Endothelial cell (in vitro differentiated cells): ENCODE measurements around the gene ATP13A2. TPM values are rescaled to one million over a fixed set of nuclear protein-coding genes. Genes with fewer than 3 reads are reported as not detected.
"Not testable (repeated sequence)": the region's sequence is repeated elsewhere in the genome, so short reads cannot be mapped to it uniquely, and the experiment has no call there.

Source experiments
- DNase-seq: peaks from one replicate; pipeline ENCODE4 v3.0.0; 2021; ENCODE audit warnings: low spot score
- H3K27ac Mint-ChIP-seq: one replicate; pipeline ENCODE4 v1.8.0; 2021; ENCODE audit warnings: mixed read lengths, inconsistent platforms; ENCODE audit not compliant: unreplicated experiment
- H3K27me3 Mint-ChIP-seq: one replicate; pipeline ENCODE4 v1.8.0; 2021; ENCODE audit warnings: mild to moderate bottlenecking, moderate library complexity, mixed read lengths, inconsistent platforms; ENCODE audit not compliant: unreplicated experiment
- H3K36me3 Mint-ChIP-seq: one replicate; pipeline ENCODE4 v1.8.0; 2021; ENCODE audit warnings: mild to moderate bottlenecking, low read depth, mixed read lengths, inconsistent platforms; ENCODE audit not compliant: unreplicated experiment
- H3K4me1 Mint-ChIP-seq: one replicate; pipeline ENCODE4 v1.8.0; 2021; ENCODE audit warnings: mild to moderate bottlenecking, mixed read lengths, inconsistent platforms; ENCODE audit not compliant: unreplicated experiment
- H3K4me3 Mint-ChIP-seq: one replicate; pipeline ENCODE4 v1.8.0; 2021; ENCODE audit warnings: mild to moderate bottlenecking, mixed read lengths, inconsistent platforms; ENCODE audit not compliant: unreplicated experiment
- H3K9me3 Mint-ChIP-seq: one replicate; pipeline ENCODE4 v1.8.0; 2021; ENCODE audit warnings: mixed read lengths, inconsistent platforms; ENCODE audit not compliant: unreplicated experiment
- total RNA-seq: library from RNA; stranded (reverse); fragmentation: NEBNext Ultra II Directional; extraction: Animal tissue kit (Norgen Biotek cat#: 25700); gene quantifications from one replicate; pipeline ENCODE4 v1.2.1, GENCODE V29; 2021; ENCODE audit not compliant: unreplicated experiment
- TF ChIP-seq, protein P1 (sequence below): fragments of 200-600 bp; sonication (generic); IDR thresholded peaks from one replicate; pipeline ENCODE4 v1.5.0; 2021; ENCODE audit warnings: antibody characterized with exemption; ENCODE audit not compliant: unreplicated experiment

ATP13A2 gene
- total RNA-seq, 1 donor from 2014 or later: 55.6 TPM

DNA sequence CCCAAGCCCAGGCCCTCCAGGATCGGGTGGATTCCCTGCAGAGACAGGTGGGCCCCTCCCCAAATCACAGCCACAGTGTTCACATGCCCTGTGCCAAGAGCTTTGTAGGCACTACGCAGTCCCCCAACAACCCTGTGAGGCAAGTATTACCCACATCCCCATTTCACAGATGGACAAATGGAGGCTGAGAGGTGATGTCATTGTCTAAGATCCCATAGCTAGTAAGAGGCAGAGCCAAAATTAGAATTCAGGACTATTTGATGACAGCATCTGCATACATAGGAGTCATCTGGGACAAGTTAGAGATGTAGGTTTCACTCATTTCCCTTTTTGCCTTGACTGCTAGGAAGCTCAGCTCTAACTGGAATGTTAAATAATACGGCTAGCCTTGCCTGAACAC is 43.4 kb downstream of the ATP13A2 start:
- Mint-ChIP-seq H3K4me1 (no peaks in the 10 kb centered on the region), H3K36me3 (peaks cover 21% of the 10 kb centered on the region), H3K4me3 (no peak overlapping the region), H3K9me3 (no peaks in the 10 kb centered on the region), H3K27me3 (peaks cover 17% of the 10 kb centered on the region), H3K27ac (no peak overlapping the region)
- DNase-seq: no peak
- TF ChIP-seq, protein P1, sequence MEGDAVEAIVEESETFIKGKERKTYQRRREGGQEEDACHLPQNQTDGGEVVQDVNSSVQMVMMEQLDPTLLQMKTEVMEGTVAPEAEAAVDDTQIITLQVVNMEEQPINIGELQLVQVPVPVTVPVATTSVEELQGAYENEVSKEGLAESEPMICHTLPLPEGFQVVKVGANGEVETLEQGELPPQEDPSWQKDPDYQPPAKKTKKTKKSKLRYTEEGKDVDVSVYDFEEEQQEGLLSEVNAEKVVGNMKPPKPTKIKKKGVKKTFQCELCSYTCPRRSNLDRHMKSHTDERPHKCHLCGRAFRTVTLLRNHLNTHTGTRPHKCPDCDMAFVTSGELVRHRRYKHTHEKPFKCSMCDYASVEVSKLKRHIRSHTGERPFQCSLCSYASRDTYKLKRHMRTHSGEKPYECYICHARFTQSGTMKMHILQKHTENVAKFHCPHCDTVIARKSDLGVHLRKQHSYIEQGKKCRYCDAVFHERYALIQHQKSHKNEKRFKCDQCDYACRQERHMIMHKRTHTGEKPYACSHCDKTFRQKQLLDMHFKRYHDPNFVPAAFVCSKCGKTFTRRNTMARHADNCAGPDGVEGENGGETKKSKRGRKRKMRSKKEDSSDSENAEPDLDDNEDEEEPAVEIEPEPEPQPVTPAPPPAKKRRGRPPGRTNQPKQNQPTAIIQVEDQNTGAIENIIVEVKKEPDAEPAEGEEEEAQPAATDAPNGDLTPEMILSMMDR: no peak

DNA sequence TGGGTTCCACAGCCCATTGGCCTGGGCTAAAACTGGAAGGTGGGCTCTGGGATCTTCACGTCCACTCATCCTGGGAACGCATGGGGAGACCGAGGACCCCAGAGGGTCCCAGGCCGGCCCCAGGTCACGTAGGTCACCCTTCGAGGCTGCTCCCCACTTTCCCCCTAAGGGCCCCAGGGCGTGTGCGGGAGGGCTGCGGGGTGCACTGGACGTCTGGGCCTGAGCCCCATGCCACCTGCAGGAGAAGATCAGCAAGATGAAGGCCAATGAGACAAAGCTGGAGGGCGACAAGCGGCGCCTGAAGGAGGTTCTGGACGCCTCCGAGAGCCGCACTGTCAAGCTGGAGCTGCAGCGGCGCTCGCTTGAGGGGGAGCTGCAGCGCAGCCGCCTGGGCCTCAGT is 43.8 kb downstream of the ATP13A2 start:
- Mint-ChIP-seq H3K4me3 (no peak overlapping the region), H3K36me3 (peaks cover 21% of the 10 kb centered on the region), H3K9me3 (no peaks in the 10 kb centered on the region), H3K27ac (no peak overlapping the region), H3K4me1 (no peaks in the 10 kb centered on the region), H3K27me3 (peaks cover 15% of the 10 kb centered on the region)
- DNase-seq: no peak
- TF ChIP-seq, protein P1: no peak

DNA sequence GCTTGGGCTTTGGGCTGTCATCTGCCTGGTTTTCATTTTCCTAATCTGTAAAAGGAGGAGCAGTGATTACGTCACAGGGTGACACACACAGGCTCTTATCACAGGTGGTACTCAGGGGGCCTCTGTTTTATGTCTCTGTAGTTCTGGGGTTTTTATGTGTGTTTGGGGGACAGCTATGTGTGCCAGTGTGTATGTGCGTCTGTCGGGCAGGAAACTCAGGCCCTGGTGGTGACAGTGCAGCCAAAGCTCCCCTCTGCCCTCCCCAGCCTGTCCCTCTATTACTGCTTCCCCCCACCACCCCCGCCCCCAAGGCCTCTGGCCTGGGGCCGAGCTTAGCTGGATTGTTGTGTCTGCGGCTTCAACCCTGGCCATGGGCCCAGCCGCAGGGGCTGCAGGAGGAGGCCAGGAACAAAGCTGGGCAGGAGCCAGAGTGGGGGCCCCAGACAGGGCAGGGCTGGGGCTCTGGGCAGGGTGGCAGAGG is 44.6 kb downstream of the ATP13A2 start:
- H3K27me3 Mint-ChIP-seq: peaks cover 14% of the 10 kb centered on the region
- peaks cover 17% of the 10 kb centered on the region for H3K36me3 Mint-ChIP-seq
- no peak overlapping the region for H3K4me3 Mint-ChIP-seq
- DNase-seq: no peak
- no peaks in the 10 kb centered on the region for H3K4me1 Mint-ChIP-seq
- no peak overlapping the region for H3K27ac Mint-ChIP-seq
- TF ChIP-seq, protein P1: no peak
- no peaks in the 10 kb centered on the region for H3K9me3 Mint-ChIP-seq

DNA sequence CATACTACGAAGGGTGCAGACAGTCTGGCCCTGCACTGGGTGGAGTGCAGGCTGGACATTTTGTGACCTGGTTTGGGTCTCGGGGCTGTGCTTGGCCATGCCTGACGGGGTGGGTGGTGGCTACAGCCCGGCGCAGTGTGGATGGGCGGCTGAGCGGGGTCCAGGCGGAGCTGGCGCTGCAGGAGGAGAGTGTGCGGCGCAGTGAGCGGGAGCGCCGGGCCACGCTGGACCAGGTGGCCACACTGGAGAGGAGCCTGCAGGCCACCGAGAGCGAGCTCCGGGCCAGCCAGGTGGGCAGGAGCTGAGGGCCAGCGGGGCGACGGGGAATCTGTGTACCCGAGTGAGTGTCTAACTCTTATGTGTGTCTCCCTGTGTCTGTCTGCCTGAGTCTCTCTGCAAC is 45.4 kb downstream of the ATP13A2 start:
- no peaks in the 10 kb centered on the region for H3K4me1 Mint-ChIP-seq
- TF ChIP-seq, protein P1: no peak
- no peak for DNase-seq
- no peaks in the 10 kb centered on the region for H3K9me3 Mint-ChIP-seq
- no peak overlapping the region for H3K4me3 Mint-ChIP-seq
- no peak overlapping the region for H3K27ac Mint-ChIP-seq
- peaks cover 17% of the 10 kb centered on the region for H3K36me3 Mint-ChIP-seq
- peaks cover 13% of the 10 kb centered on the region for H3K27me3 Mint-ChIP-seq

DNA sequence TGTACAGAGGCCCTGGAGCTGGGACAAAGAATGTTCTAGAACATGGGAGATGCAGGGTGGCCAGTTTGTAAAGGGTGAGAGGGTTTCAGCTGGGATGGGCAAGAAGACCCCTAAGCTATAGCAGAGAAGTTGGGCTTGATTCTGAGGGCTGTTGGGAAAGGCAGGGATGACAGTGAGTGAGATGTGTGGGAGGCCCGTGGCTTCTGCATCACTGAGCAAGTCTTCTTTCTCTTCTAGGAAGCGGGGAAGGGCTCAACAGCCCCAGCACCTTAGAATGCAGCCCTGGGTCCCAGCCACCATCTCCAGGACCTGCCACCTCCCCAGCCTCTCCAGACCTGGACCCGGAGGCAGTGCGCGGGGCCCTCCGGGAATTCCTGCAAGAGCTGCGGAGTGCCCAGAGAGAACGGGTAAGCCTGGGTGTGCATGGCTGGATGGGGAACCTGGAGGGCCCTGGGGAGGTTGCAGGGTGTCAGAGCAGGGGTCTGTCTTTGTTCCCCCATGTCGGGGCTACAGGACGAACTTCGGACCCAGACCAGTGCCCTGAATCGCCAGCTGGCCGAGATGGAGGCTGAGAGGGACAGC is 46.2 kb downstream of the ATP13A2 start:
- Mint-ChIP-seq H3K27me3 (peaks cover 9% of the 10 kb centered on the region), H3K9me3 (no peaks in the 10 kb centered on the region), H3K4me3 (no peak overlapping the region), H3K4me1 (no peaks in the 10 kb centered on the region), H3K27ac (no peak overlapping the region), H3K36me3 (peaks cover 17% of the 10 kb centered on the region)
- DNase-seq: no peak
- TF ChIP-seq, protein P1: no peak

DNA sequence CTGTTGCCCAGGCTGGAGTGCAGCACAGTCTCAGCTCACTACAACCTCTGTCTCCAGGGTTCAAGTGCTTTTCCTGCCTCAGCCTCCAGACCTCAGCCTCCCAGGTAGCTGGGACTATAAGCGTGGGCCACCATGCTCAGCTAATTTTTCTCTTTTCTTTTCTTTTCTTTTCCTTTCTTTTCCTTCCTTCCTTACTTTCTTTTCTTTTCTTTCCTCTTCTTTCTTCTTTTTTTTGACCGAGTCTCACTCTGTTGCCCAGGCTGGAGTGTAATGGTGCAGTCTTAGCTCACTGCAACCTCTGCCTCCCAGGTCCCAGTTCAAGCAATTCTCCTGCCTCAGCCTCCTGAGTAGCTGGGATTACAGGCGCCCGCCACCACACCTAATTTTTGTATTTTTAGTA is 47.6 kb downstream of the ATP13A2 start:
- not testable (repeated sequence) for H3K27ac Mint-ChIP-seq, H3K4me1 Mint-ChIP-seq, DNase-seq, H3K9me3 Mint-ChIP-seq, H3K4me3 Mint-ChIP-seq, H3K27me3 Mint-ChIP-seq
- peaks cover 17% of the 10 kb centered on the region for H3K36me3 Mint-ChIP-seq
